HUES64 (cell line): ENCODE measurements around the gene SRRM5.

Source experiments
- H3K27ac ChIP-seq: 2 replicates; pipeline ENCODE4 v1.7.0; 2013; ENCODE audit warnings: low read depth, low read length, inconsistent platforms
- H3K27me3 ChIP-seq: 2 replicates; pipeline ENCODE4 v1.6.1; 2013; ENCODE audit warnings: mild to moderate bottlenecking, low read length; ENCODE audit not compliant: insufficient read depth
- H3K36me3 ChIP-seq: 2 replicates; pipeline ENCODE4 v1.6.1; 2013; ENCODE audit warnings: mild to moderate bottlenecking, low read length; ENCODE audit not compliant: insufficient read depth
- H3K4me1 ChIP-seq: 2 replicates; pipeline ENCODE4 v1.6.1; 2013; ENCODE audit warnings: mild to moderate bottlenecking, low read length, moderate library complexity; ENCODE audit not compliant: insufficient read depth
- H3K4me3 ChIP-seq: 2 replicates; pipeline ENCODE4 v1.5.1; 2013; ENCODE audit warnings: mild to moderate bottlenecking, low read length, moderate library complexity
- H3K9ac ChIP-seq: 2 replicates; pipeline ENCODE4 v1.6.1; 2013; ENCODE audit warnings: mild to moderate bottlenecking, low read depth, low read length
- H3K9me3 ChIP-seq: 2 replicates; pipeline ENCODE4 v1.6.1; 2013; ENCODE audit warnings: low read depth, low read length; ENCODE audit not compliant: insufficient read depth
- WGBS: fragments of 150-250, 120-280 bp; methylation state at CpG from one replicate; pipeline ENCODE4 v1.1.7; 2013; ENCODE audit warnings: missing lambda C conversion rate; 5-methylcytosine and 5-hydroxymethylcytosine counted together

SRRM5 gene

DNA sequence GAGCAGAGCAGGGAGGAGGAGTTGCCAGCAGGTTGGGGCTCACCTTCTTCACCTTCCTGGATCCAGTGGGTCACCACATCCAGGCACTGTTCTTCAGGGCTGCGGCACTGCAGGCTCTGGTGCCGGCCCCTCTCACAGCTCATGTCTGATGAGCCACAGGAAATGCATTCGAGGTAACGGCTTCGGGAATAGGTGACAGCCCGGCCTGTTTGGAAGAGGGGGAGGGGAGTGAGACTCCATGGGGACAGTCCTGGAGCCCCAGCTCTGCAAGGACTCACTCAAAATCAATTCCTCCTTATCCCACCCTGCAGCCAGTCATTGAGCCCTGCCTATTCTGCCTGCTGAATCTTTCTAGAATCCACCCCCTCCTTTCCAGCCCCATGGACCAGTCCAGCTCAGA is 44.5 kb downstream of the SRRM5 start:
- H3K4me3 ChIP-seq: no peak overlapping the region
- H3K27ac ChIP-seq: no peak overlapping the region
- WGBS: 71% methylated on average over 6 of the region's 6 CpGs
- H3K36me3 ChIP-seq: peaks cover 44% of the 10 kb centered on the region
- no peak overlapping the region for H3K9ac ChIP-seq
- no peaks in the 10 kb centered on the region; the same call in 1 of the 2 replicates for H3K4me1 ChIP-seq
- H3K27me3 ChIP-seq: no peaks in the 10 kb centered on the region
- H3K9me3 ChIP-seq: no peaks in the 10 kb centered on the region

DNA sequence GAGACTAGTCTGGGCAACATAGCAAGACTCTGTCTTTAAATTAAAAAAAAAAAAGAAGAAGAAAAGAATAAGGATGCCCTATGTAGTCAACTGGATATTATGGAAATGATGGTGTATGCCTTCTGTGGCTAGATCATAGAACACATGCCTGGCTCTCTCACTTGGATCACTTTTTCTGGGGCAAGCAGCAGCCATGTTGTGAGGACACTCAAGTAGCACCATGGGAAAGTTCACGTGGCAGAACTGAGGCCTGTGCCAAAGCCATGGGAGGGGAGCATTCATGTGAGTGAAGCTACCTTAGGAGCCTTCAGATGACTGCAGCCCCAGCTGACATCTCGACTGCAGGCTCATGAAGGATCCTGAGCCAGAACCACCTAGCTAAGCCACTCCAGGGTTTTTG is 46.1 kb downstream of the SRRM5 start:
- WGBS: 85% methylated on average over 2 of the region's 2 CpGs
- Histone ChIP-seq H3K4me3 (no peak overlapping the region), H3K9ac (no peak overlapping the region), H3K36me3 (peaks cover 38% of the 10 kb centered on the region), H3K27ac (no peak overlapping the region), H3K9me3 (no peaks in the 10 kb centered on the region), H3K27me3 (no peaks in the 10 kb centered on the region), H3K4me1 (no peaks in the 10 kb centered on the region)

DNA sequence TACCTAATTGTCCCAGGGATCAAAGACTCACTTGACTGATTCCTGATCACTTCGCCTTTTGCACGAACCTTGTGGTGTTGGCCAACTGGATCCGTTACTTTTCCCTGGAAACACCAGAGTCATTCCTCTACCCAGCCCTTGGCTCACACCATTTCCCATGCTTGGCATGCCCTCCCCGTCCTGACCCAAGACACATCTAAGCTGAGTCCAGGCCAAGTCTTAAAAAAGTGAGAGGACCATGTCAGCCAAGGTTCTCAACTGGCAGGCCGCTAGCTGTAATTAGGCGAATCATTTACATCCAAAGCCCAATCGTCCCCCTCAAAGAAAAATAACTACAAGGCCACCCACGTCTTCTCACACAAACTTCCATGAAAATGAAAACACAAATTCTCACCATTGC is 46.6 kb downstream of the SRRM5 start:
- Histone ChIP-seq H3K9ac (no peak overlapping the region), H3K9me3 (no peaks in the 10 kb centered on the region), H3K27ac (no peak overlapping the region), H3K4me1 (no peaks in the 10 kb centered on the region), H3K27me3 (no peaks in the 10 kb centered on the region), H3K4me3 (no peak overlapping the region), H3K36me3 (peaks cover 38% of the 10 kb centered on the region)
- whole genome bisulfite sequencing: 93% methylated on average over 8 of the region's 8 CpGs

DNA sequence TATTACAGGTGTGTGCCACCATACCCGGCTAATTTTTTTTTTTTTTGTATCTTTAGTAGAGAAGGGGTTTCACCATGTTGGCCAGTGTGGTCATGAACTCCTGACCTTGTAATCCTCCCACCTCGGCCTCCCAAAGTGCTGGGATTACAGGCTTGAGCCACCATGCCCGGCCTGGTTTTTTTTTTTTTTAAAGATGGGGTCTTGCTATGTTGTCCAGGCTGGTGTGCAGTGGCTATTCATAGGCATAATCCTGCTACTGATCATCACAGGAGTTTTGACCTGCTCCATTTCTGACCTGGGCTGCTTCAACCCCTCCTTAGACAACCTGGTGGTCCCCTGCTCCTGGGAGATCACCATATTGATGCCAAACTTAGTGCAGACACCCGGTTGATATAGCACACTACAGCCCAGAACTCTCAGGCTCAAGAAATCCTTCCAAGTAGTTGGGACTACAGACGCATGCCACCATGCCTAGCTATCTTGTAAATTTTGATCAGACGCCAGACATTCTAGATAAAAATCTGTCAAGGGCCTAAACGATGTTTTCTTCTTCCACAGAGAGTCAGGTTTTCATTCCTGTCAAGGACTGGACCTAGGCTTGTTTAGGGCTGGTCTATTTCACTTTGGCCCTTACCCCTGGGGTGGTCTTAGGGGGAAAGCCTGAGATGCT is 48.5 kb downstream of the SRRM5 start:
- Histone ChIP-seq H3K9me3 (no peaks in the 10 kb centered on the region), H3K9ac (no peak overlapping the region), H3K36me3 (peaks cover 33% of the 10 kb centered on the region), H3K27ac (no peak overlapping the region), H3K27me3 (no peaks in the 10 kb centered on the region), H3K4me1 (no peaks in the 10 kb centered on the region), H3K4me3 (no peak overlapping the region)
- WGBS: 98% methylated on average over 7 of the region's 7 CpGs

DNA sequence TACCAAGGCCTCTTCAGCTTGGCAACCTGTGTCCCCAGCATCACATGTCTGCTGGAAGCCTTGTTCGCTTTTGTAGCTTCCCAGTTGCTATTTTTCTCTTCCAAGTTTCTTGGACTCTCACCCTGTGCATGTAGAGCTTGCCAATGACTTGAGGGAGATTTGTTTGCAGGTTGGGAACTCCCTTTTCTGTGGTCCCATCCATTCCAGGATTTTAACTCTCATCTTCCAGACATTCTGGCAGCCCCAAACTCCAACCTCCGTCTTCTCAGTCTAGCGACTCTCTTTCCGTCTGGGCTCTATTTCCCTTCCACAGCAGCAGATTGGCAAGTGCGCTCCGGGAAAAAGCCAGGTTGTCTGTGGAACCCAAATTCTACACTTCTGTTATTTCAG is 49.1 kb downstream of the SRRM5 start:
- Histone ChIP-seq H3K9ac (no peak overlapping the region), H3K4me3 (no peak overlapping the region), H3K27ac (no peak overlapping the region), H3K36me3 (peaks cover 30% of the 10 kb centered on the region), H3K27me3 (no peaks in the 10 kb centered on the region), H3K9me3 (no peaks in the 10 kb centered on the region), H3K4me1 (no peaks in the 10 kb centered on the region)
- 95% methylated on average over 6 of the region's 6 CpGs for WGBS

DNA sequence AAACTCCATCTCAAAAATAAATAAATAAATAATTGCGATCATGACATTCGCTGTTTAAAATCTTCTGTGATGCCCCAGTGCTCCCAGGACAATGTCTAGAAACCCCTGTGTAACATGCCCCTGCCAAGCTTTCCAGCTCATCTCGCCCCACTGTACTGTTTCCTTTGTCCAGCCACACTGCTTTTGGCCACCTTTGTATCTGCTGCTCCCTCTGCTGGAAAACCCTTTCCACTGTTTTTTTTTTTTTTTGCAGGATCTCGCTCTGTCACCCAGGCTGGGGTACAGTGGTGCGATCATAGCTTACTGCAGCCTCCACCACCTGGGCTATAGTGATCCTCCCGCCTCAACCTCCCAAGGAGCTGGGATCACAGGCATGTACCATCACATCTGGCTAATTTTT is 50.6 kb downstream of the SRRM5 start:
- WGBS: 82% methylated on average over 6 of the region's 6 CpGs
- Histone ChIP-seq H3K27me3 (no peaks in the 10 kb centered on the region; the same call in 1 of the 2 replicates), H3K27ac (no peak overlapping the region), H3K4me1 (no peaks in the 10 kb centered on the region), H3K36me3 (peaks cover 33% of the 10 kb centered on the region), H3K9me3 (no peaks in the 10 kb centered on the region), H3K4me3 (no peak overlapping the region), H3K9ac (no peak overlapping the region)

DNA sequence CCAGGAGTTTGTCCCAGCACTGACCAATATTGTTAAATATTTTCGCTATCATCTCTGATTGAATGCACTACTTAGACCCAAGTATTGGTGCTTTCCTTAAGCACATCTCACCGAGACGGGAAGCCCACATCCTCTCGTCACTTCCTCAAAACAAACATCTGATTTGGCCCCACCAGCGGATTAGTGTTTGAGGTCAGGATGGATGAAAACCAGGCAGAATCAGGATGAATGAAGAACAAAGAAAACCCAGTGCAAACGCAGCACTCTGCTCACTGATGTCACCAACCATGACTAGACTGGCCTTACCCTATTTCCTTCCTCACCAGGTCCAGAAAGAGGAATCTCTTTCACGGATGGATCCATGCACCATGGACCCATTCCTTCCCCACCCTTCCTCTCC is 52.1 kb downstream of the SRRM5 start:
- Histone ChIP-seq H3K27ac (no peak overlapping the region), H3K27me3 (peaks cover under 1% of the 10 kb centered on the region; the same call in 1 of the 2 replicates), H3K36me3 (peaks cover 28% of the 10 kb centered on the region), H3K9ac (no peak overlapping the region), H3K4me1 (no peaks in the 10 kb centered on the region), H3K4me3 (no peak overlapping the region), H3K9me3 (no peaks in the 10 kb centered on the region)
- WGBS: 98% methylated on average over 7 of the region's 7 CpGs
